ENCODE results near the gene MCL1. TPM values are rescaled to one million over a fixed set of nuclear protein-coding genes. Genes with fewer than 3 reads are reported as not detected.
"Not testable (repeated sequence)": the region's sequence is repeated elsewhere in the genome, so short reads cannot be mapped to it uniquely, and the experiment has no call there.

MCL1 gene
- polyA plus RNA-seq, 12 donors, result 125 to 262 (median 159) TPM; not detected in 1

- DNase-seq, result no peak
Observed at GRCh38 chr1:150606463-150607142, 27.2 kb upstream of the MCL1 start.

GRCh38 chr1:150605451-150605731 is 26.0 kb upstream of the MCL1 start:
- not testable (repeated sequence) for DNase-seq

GRCh38 chr1:150604226-150604588 is 24.8 kb upstream of the MCL1 start:
- no peak for DNase-seq

DNA sequence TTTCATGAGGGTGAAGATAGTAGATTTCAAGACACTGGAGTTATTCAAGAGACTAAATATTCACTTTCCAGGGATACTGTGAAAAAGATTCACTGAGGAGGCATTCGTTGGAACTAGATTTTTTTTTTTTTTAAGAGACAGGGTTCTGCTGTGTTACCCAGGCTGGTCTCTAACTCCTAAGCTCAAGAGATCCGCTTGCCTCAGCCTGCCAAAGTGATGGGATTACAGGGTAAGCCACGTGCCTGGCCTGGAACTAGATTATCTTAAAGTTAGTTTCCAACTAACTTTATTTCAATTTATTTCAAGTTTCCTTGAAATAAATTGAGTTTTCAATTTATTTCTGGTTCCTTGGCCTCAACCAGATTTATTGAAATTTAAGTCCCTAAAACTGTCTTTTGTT is 24.3 kb upstream of the MCL1 start:
- DNase-seq, result no peak

DNA sequence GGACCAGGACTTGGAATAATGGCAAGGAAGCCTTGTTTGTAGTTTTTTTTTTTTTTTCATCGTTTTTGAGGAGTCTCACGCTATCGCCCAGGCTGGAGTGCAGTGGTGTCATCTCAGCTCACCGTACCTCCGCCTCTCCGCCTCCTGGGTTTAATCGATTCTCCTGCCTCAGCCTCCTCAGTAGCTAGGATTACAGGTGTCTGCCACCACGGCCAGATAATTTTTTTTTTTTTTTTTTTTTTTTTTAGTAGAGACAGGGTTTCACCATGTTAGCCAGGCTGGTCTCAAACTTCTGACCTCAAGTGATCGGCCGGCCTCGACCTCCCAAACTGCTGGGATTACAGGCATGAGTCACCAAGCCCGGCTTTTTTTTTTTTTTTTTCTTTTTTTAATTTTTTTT is 23.0 kb upstream of the MCL1 start:
- DNase-seq, result not testable (repeated sequence)

GRCh38 chr1:150601540-150601939 is 22.1 kb upstream of the MCL1 start:
- DNase-seq, result no peak

DNA sequence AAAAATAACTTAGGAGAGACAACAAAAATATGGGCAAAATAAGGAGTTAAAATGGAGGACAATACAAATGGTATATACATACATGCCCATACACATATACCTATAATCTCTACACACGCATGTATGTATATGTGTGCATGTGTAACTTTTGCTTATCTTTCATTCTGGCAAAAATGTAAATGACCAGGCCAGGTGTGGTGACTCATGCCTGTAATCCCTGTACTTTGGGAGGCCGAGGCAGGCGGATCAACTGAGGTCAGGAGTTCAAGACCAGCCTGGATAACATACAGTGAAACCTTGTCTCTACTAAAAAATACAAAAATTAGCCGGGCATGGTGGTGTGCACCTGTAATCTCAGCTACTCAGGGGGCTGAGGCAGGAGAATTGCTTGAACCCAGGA is 18.9 kb upstream of the MCL1 start:
- DNase-seq, result not testable (repeated sequence)

DNA sequence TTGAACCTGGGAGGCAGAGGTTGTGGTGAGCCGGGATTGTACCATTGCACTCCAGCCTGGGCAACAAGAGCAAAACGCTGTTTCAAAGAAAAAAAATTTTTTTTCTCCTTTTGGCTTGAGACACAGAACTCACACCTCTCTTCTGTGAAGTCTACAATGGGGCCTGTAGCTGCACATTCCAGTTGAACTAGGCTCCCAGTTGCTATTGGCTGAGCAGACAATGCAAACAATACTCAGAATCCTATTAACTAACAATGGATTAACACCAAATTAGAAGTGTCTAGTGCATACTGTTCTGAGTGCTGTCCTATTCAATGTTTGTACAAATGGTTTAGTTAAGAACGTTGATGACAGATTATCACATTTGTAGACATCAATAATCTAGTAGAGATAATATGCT is 17.6 kb upstream of the MCL1 start:
- DNase-seq, result no peak

DNA sequence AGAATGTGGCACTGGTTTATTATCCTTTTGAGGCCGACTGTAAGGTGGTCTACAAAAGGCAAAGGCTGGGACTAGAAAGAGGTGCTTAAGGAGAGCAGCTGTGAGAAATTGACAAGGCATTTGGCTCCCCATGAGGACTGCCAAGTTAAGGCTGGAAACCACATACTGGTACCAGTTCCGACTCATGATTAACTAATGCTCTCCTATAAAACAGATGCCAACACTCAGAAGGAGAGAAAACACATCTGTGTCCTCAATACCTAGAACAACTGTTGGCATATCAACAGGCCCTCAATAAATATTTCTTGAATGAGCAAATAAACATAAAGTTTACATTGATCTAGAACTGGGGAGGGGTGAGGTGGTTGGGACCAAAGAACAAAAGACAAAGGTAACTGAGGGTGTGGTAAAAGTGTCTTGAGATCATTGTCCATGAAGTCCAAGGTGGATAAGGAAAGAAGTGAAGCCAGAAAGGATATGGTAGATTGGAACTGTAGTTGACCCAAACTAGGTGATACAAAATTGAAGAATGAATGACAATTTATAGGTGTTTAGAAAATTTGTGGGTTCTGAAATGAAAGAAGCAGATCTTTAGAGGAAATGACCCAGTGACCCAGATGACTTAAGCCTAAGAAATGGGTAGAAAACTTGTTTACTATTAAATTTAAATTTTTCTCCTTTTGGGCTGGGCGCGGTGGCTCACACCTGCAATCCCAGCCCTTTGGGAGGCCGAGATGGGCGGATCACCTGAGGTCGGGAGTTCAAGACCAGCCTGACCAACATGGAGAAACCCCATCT is 16.9 kb upstream of the MCL1 start:
- no peak for DNase-seq

DNA sequence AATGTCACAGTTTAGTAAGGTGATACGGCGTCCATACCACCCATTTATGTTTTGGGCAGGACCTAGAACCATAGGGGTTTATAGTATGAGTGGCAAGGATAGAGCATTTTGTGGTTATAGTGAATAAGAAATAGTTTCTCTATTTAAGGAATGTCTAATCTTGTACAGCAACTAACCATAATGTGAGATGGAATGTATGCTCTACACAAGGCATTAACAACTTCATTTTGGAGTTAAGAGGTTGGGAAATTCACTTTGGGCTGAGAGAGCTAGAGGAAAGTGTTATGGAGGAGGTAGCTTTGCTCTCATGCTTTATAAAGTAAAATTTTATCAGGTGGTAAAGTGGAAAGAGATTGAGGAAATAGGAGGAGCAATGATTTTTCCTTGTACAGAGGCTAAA is 3.0 kb upstream of the MCL1 start:
- DNase-seq, result no peak

DNA sequence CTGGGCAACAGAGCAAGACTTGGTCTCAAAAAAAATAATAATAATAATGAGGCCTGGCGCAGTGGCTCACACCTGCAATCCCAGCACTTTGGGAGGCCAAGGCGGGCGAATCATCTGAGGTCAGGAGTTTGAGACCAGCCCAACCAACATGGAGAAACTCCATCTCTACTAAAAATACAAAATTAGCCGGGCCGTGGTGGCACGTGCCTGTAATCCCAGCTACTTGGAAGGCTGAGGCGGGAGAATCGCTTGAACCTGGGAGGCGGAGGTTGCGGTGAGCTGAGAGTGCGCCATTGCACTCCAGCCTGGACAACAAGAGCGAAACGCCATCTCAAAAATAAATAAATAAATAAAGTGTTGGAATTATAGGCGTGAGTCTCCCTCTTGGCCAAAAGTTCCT is 2.6 kb upstream of the MCL1 start:
- not testable (repeated sequence) for DNase-seq

GRCh38 chr1:150581437-150581836 is 2.0 kb upstream of the MCL1 start:
- not testable (repeated sequence) for DNase-seq

DNA sequence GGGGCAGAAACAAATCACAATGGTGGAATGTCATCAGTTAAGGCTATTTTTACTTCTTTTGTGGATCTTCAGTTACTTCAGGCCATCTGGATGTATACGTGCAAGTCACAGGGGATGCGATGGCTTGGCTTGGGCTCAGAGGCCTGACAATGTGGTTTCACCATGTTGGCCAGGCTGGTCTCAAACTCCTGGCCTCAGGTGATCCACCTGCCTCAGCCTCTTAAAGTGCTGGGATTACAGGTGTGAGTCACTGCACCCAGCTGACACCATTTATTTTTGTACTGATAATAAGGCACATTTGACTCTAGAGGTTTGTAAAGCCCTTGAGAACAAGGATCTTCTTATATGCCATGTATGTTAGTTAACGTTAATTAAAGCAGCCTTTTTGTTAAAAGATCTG is 1.6 kb upstream of the MCL1 start:
- not testable (repeated sequence) for DNase-seq

GRCh38 chr1:150579945-150580642 is 684 bp upstream of the MCL1 start:
- DNase-seq, result no peak

DNA sequence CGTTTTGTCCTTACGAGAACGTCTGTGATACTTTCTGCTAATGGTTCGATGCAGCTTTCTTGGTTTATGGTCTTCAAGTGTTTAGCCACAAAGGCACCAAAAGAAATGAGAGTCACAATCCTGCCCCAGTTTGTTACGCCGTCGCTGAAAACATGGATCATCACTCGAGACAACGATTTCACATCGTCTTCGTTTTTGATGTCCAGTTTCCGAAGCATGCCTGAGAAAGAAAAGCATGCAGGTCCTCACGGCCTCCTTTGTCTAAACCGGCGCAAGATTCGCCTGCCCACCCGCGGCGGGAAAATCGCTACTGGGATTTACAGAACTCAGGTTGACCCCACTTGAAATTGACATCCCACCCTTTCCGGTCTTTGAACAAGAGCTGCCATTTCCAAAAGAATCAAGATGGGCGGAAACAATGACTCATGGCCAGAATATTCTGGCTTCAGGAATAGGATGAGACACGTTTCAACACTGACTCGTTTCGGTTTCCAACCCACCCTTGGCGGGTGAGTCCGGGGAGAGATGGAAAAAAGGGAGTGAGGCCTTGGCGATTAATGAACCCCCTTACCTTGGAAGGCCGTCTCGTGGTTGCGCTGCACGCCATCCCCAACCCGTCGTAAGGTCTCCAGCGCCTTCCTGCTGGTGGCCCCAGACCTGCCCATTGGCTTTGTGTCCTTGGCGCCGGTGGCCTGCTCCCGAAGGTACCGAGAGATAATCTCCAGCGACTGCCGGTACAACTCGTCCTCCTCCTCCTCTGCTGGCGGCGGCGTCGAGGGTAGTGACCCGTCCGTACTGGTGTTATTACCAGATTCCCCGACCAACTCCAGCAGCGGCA is 919 bp downstream of the MCL1 start:
- DNase-seq, result peak; percentile 92

DNA sequence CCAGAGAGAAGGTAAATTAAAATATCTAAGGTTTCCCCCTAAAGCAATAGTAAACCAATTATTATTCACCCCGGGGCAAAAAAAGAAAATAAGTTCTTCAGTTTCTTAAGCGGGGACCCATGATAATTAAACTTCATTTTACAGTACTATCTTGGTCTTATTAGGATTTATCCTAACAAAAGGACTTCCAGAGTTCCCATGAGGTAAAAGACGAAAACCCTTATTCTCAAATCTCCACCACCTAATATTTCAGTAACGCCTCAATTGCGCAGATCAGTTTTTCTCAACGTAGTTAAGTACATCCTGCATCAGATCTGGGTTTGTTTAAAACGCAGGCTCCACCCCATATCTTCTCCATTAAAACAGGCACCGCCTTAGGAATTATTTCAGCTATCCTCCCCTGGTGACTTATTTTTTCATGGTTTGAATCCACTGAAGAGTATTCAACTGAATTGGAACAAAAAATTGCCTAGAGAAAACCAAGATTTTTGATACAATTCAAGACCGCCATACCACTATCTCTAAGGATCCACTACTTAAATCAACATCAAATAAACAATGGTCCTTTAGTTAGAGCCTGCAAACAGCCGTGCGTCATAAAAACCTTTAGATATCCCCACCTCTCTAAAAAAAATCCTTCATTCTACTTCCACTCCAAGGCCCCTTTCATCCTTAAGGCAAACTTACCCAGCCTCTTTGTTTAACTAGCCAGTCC is 1.7 kb downstream of the MCL1 start:
- DNase-seq, result no peak

GRCh38 chr1:150576794-150577556 is 2.4 kb downstream of the MCL1 start:
- DNase-seq, result no peak

DNA sequence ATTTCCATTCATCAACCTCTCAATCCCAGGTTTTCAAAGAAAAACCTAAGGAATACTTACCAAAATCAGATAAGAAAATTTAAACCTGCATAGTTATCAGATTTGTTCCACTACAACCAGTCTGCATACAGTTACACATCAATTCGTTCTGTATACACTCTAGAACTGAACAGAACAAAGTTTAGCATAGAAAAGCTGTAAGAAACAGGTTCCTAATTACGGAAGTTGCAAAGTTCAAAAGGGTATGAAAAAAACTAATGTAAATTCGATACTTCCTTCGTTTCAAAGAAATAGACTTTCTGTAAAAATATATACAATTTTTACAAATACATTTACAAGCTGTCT is 3.1 kb downstream of the MCL1 start:
- no peak for DNase-seq

- DNase-seq, result no peak
Observed at GRCh38 chr1:150575518-150576366, 3.7 kb downstream of the MCL1 start.

GRCh38 chr1:150575072-150575489 is 4.3 kb downstream of the MCL1 start:
- no peak for DNase-seq

Data from muscle of arm (tissue), 12 donors.